Measurements from ENCODE around the gene KRT33B. TPM values are rescaled to one million over a fixed set of nuclear protein-coding genes. Genes with fewer than 3 reads are reported as not detected.

Gene KRT33B
- total and polyA plus RNA-seq, 2 donors (not counting 1 experiment from before 2014, with no cell fraction given) = not detected

- Histone ChIP-seq H4K20me1 (ENCODE audit: control insufficient read depth, extremely low read depth, insufficient read depth, low read length) (no peaks in the 10 kb centered on the region), H3K79me2 (ENCODE audit: control insufficient read depth, insufficient read depth, low read length) (no peaks in the 10 kb centered on the region), H3K27me3 (ENCODE audit: control insufficient read depth, insufficient read depth, low read length) (peaks cover 4% of the 10 kb centered on the region), H3K36me3 (ENCODE audit: control insufficient read depth, insufficient read depth, low read length) (no peaks in the 10 kb centered on the region), H3K9ac (ENCODE audit: insufficient read depth, low read length) (no peak overlapping the region), H3K4me3 (replicated peaks in 1 of 4; ENCODE audit: control extremely low read depth in 1 of 4, insufficient read depth in 1 of 4, low read depth in 3 of 4, low read length in 4 of 4) (no peak overlapping the region), H2AFZ (ENCODE audit: low read length) (no peak overlapping the region), H3K9me3 (ENCODE audit: control insufficient read depth, insufficient read depth, low read depth, low read length) (no peaks in the 10 kb centered on the region), H3K4me2 (ENCODE audit: extremely low read depth, insufficient read depth, low read length) (no peak overlapping the region), H3K27ac (ENCODE audit: insufficient read depth, low read length) (no peak overlapping the region), H3K4me1 (ENCODE audit: control insufficient read depth, extremely low read depth, insufficient read depth, low read length) (no peaks in the 10 kb centered on the region)
- DNase-seq (ENCODE audit: low read depth in 2 of 2) = no peak
- TF ChIP-seq EZH2 (IDR thresholded peaks at IDR 0.05; ENCODE audit: low read length, missing control alignments) = no peak
Observed at GRCh38 chr17:41332239-41332638, 37.4 kb downstream of the KRT33B start.

DNA sequence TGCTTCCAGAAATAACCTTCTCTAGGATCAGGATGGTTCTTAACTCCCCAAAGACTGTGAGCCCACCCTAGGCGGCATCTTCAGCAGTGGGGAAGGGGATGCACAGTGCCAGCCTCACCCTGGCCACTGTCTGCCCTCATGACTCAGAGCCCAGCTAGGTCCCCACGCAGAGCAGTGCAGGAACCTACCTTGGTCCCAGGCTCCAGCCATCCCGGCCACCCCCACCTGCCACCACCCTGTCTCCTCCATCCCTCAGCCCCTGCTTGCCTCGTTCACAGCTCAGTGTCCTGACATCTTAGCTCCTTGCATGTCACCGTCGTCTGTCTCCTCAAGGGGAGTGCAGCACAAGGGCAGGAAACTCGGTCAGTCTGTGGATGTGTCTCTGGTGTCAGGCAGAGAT lies 38.0 kb downstream of the KRT33B start:
- H4K20me1 ChIP-seq (ENCODE audit: control insufficient read depth, extremely low read depth, insufficient read depth, low read length) = no peaks in the 10 kb centered on the region
- H3K4me2 ChIP-seq (ENCODE audit: extremely low read depth, insufficient read depth, low read length) = no peak overlapping the region
- no peak overlapping the region for H3K4me3 ChIP-seq (replicated peaks in 1 of 4; ENCODE audit: control extremely low read depth in 1 of 4, insufficient read depth in 1 of 4, low read depth in 3 of 4, low read length in 4 of 4)
- H3K79me2 ChIP-seq (ENCODE audit: control insufficient read depth, insufficient read depth, low read length) = no peaks in the 10 kb centered on the region
- DNase-seq (ENCODE audit: low read depth in 2 of 2) = no peak
- H3K9ac ChIP-seq (ENCODE audit: insufficient read depth, low read length) = no peak overlapping the region
- H3K9me3 ChIP-seq (ENCODE audit: control insufficient read depth, insufficient read depth, low read depth, low read length) = no peaks in the 10 kb centered on the region
- H2AFZ ChIP-seq (ENCODE audit: low read length) = no peak overlapping the region
- H3K27ac ChIP-seq (ENCODE audit: insufficient read depth, low read length) = no peak overlapping the region
- no peak for TF ChIP-seq EZH2 (IDR thresholded peaks at IDR 0.05; ENCODE audit: low read length, missing control alignments)
- TF ChIP-seq, protein P1, sequence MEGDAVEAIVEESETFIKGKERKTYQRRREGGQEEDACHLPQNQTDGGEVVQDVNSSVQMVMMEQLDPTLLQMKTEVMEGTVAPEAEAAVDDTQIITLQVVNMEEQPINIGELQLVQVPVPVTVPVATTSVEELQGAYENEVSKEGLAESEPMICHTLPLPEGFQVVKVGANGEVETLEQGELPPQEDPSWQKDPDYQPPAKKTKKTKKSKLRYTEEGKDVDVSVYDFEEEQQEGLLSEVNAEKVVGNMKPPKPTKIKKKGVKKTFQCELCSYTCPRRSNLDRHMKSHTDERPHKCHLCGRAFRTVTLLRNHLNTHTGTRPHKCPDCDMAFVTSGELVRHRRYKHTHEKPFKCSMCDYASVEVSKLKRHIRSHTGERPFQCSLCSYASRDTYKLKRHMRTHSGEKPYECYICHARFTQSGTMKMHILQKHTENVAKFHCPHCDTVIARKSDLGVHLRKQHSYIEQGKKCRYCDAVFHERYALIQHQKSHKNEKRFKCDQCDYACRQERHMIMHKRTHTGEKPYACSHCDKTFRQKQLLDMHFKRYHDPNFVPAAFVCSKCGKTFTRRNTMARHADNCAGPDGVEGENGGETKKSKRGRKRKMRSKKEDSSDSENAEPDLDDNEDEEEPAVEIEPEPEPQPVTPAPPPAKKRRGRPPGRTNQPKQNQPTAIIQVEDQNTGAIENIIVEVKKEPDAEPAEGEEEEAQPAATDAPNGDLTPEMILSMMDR (conservative IDR thresholded peaks at IDR 0.05 in 1 of 2, IDR thresholded peaks at IDR 0.05 in 1 of 2; ENCODE audit: low read depth in 1 of 2, low read length in 2 of 2) = no peak
- no peaks in the 10 kb centered on the region for H3K4me1 ChIP-seq (ENCODE audit: control insufficient read depth, extremely low read depth, insufficient read depth, low read length)
- H3K27me3 ChIP-seq (ENCODE audit: control insufficient read depth, insufficient read depth, low read length) = peaks cover 4% of the 10 kb centered on the region
- H3K36me3 ChIP-seq (ENCODE audit: control insufficient read depth, insufficient read depth, low read length) = no peaks in the 10 kb centered on the region

GRCh38 chr17:41329279-41329948 lies 40.2 kb downstream of the KRT33B start:
- no peaks in the 10 kb centered on the region for H3K27me3 ChIP-seq (ENCODE audit: control insufficient read depth, insufficient read depth, low read length)
- no peaks in the 10 kb centered on the region for H3K9me3 ChIP-seq (ENCODE audit: control insufficient read depth, insufficient read depth, low read depth, low read length)
- TF ChIP-seq, protein P1 (conservative IDR thresholded peaks at IDR 0.05 in 1 of 2, IDR thresholded peaks at IDR 0.05 in 1 of 2; ENCODE audit: low read depth in 1 of 2, low read length in 2 of 2) = peak; percentile 79 to 83
- TF ChIP-seq EZH2 (IDR thresholded peaks at IDR 0.05; ENCODE audit: low read length, missing control alignments) = no peak
- no peak overlapping the region for H3K4me2 ChIP-seq (ENCODE audit: extremely low read depth, insufficient read depth, low read length)
- no peaks in the 10 kb centered on the region for H3K4me1 ChIP-seq (ENCODE audit: control insufficient read depth, extremely low read depth, insufficient read depth, low read length)
- H3K9ac ChIP-seq (ENCODE audit: insufficient read depth, low read length) = no peak overlapping the region
- H3K79me2 ChIP-seq (ENCODE audit: control insufficient read depth, insufficient read depth, low read length) = no peaks in the 10 kb centered on the region
- no peak overlapping the region for H3K27ac ChIP-seq (ENCODE audit: insufficient read depth, low read length)
- H3K4me3 ChIP-seq (replicated peaks in 1 of 4; ENCODE audit: control extremely low read depth in 1 of 4, insufficient read depth in 1 of 4, low read depth in 3 of 4, low read length in 4 of 4) = no peak overlapping the region
- H4K20me1 ChIP-seq (ENCODE audit: control insufficient read depth, extremely low read depth, insufficient read depth, low read length) = no peaks in the 10 kb centered on the region
- peak; percentile 33 to 39 for DNase-seq (ENCODE audit: low read depth in 2 of 2)
- H2AFZ ChIP-seq (ENCODE audit: low read length) = peak overlapping the region; percentile 35
- H3K36me3 ChIP-seq (ENCODE audit: control insufficient read depth, insufficient read depth, low read length) = no peaks in the 10 kb centered on the region
